Fibroblast of lung (primary cell): Measurements from ENCODE around the gene FGFR3. TPM values are rescaled to one million over a fixed set of nuclear protein-coding genes. Genes with fewer than 3 reads are reported as not detected.

Experiments
- DNase-seq, 2 donors: peaks; one replicate each; pipeline versions ENCODE4 v3.0.0 to v3.0.0-alpha.2; 2010; ENCODE audit warnings: low read depth in 2 of 2
- H2AFZ ChIP-seq: 2 replicates; pipeline ENCODE4 v1.5.1; 2012; ENCODE audit warnings: low read length, control low read depth, inconsistent platforms
- H3K27ac ChIP-seq: 2 replicates; pipeline ENCODE4 v1.5.1; 2011; ENCODE audit warnings: low read length, control low read depth; ENCODE audit not compliant: insufficient read depth
- H3K27me3 ChIP-seq: 2 replicates; pipeline ENCODE4 v1.5.1; 2011; ENCODE audit warnings: mild to moderate bottlenecking, low read length; ENCODE audit not compliant: control insufficient read depth, insufficient read depth
- H3K36me3 ChIP-seq: 2 replicates; pipeline ENCODE4 v1.5.1; 2011; ENCODE audit warnings: low read length; ENCODE audit not compliant: control insufficient read depth, insufficient read depth
- H3K4me1 ChIP-seq: 2 replicates; pipeline ENCODE4 v1.5.1; 2011; ENCODE audit warnings: low read length; ENCODE audit not compliant: control insufficient read depth, insufficient read depth; ENCODE audit errors: extremely low read depth
- H3K4me2 ChIP-seq: 2 replicates; pipeline ENCODE4 v1.5.1; 2011; ENCODE audit warnings: low read length, control low read depth; ENCODE audit not compliant: insufficient read depth; ENCODE audit errors: extremely low read depth
- H3K4me3 ChIP-seq, 4 experiments: fragments of 200-600 bp in 1 of 4; sonication (generic) in 1 of 4; replicated peaks in 1 of 4; 2 replicates each; pipeline ENCODE4 v1.5.1; 2011 to 2016; ENCODE audit warnings: low read length in 4 of 4, low read depth in 3 of 4, mild to moderate bottlenecking in 3 of 4, control low read depth in 2 of 4, inconsistent platforms in 1 of 4, mixed read lengths in 1 of 4; ENCODE audit not compliant: insufficient read depth in 1 of 4; ENCODE audit errors: control extremely low read depth in 1 of 4
- H3K79me2 ChIP-seq: 2 replicates; pipeline ENCODE4 v1.5.1; 2012; ENCODE audit warnings: mild to moderate bottlenecking, low read length, inconsistent platforms; ENCODE audit not compliant: control insufficient read depth, insufficient read depth
- H3K9ac ChIP-seq: 2 replicates; pipeline ENCODE4 v1.5.1; 2011; ENCODE audit warnings: mild to moderate bottlenecking, low read length, control low read depth; ENCODE audit not compliant: insufficient read depth
- H3K9me3 ChIP-seq: 2 replicates; pipeline ENCODE4 v1.5.1; 2012; ENCODE audit warnings: low read depth, low read length; ENCODE audit not compliant: control insufficient read depth, insufficient read depth
- H4K20me1 ChIP-seq: 2 replicates; pipeline ENCODE4 v1.5.1; 2011; ENCODE audit warnings: low read length; ENCODE audit not compliant: control insufficient read depth, insufficient read depth; ENCODE audit errors: extremely low read depth
- CTCF ChIP-seq, 2 donors: IDR thresholded peaks in 1 of 2; conservative IDR thresholded peaks in 1 of 2; 1 replicate in 1 of 2; 2 replicates in 1 of 2; pipeline ENCODE4 v1.5.1; 2011 to 2012; ENCODE audit warnings: low read length in 2 of 2, control low read depth in 1 of 2, inconsistent platforms in 1 of 2, low read depth in 1 of 2, mild to moderate bottlenecking in 1 of 2
- EZH2 ChIP-seq: IDR thresholded peaks from 2 replicates; pipeline ENCODE4 v1.5.1; 2012; ENCODE audit warnings: low read length, control low read depth, mild to moderate bottlenecking; ENCODE audit errors: missing control alignments
- polyA plus RNA-seq, 2 donors: library from polyadenylated mRNA; depleted of rRNA in 1 of 2; stranded (reverse) in 1 of 2; unstranded in 1 of 2; fragments of >200 nt; gene quantifications; 2 replicates each; pipeline ENCODE4 v1.2.1, GENCODE V29; 2011 to 2012; ENCODE audit warnings: missing spikeins in 1 of 2
- total RNA-seq: library from RNA; depleted of rRNA; stranded (reverse); fragments of >200 nt; gene quantifications from 2 replicates; pipeline ENCODE4 v1.2.1, GENCODE V29; 2014

FGFR3 gene
- total and polyA plus RNA-seq, 2 donors (not counting 1 experiment from before 2014, with no cell fraction given) = 0.11 to 0.33 TPM

GRCh38 chr4:1808851-1809753 is 16.0 kb downstream of the FGFR3 start:
- TF ChIP-seq EZH2 (no peak), CTCF (conservative IDR thresholded peaks at IDR 0.05 in 1 of 2, IDR thresholded peaks at IDR 0.05 in 1 of 2; ENCODE audit: low read depth in 1 of 2, low read length in 2 of 2) (no peak)
- H2AFZ ChIP-seq = no peak overlapping the region
- H3K79me2 ChIP-seq = no peaks in the 10 kb centered on the region
- H3K9ac ChIP-seq = no peak overlapping the region
- H4K20me1 ChIP-seq = no peaks in the 10 kb centered on the region
- DNase-seq = no peak
- H3K9me3 ChIP-seq = no peaks in the 10 kb centered on the region
- H3K4me3 ChIP-seq = no peak overlapping the region
- H3K27me3 ChIP-seq = no peaks in the 10 kb centered on the region
- H3K27ac ChIP-seq = no peak overlapping the region
- no peak overlapping the region for H3K4me2 ChIP-seq
- no peaks in the 10 kb centered on the region for H3K4me1 ChIP-seq
- peaks cover 2% of the 10 kb centered on the region for H3K36me3 ChIP-seq

GRCh38 chr4:1809754-1810502 is 16.8 kb downstream of the FGFR3 start:
- Histone ChIP-seq H3K9ac (no peak overlapping the region), H3K27ac (no peak overlapping the region), H3K4me2 (no peak overlapping the region), H3K27me3 (no peaks in the 10 kb centered on the region), H3K9me3 (no peaks in the 10 kb centered on the region), H4K20me1 (no peaks in the 10 kb centered on the region), H3K4me3 (no peak overlapping the region), H2AFZ (no peak overlapping the region), H3K36me3 (peaks cover 8% of the 10 kb centered on the region), H3K79me2 (no peaks in the 10 kb centered on the region), H3K4me1 (no peaks in the 10 kb centered on the region)
- DNase-seq = peak; percentile 27 to 57
- no peak for TF ChIP-seq EZH2
- peak; percentile 64 to 83 for TF ChIP-seq CTCF (conservative IDR thresholded peaks at IDR 0.05 in 1 of 2, IDR thresholded peaks at IDR 0.05 in 1 of 2; ENCODE audit: low read depth in 1 of 2, low read length in 2 of 2)

GRCh38 chr4:1810765-1811164 is 17.7 kb downstream of the FGFR3 start:
- Histone ChIP-seq H3K27me3 (no peaks in the 10 kb centered on the region), H3K4me1 (no peaks in the 10 kb centered on the region), H3K79me2 (no peaks in the 10 kb centered on the region), H3K9ac (no peak overlapping the region), H3K9me3 (no peaks in the 10 kb centered on the region), H3K4me2 (no peak overlapping the region), H3K27ac (no peak overlapping the region), H4K20me1 (no peaks in the 10 kb centered on the region), H3K4me3 (no peak overlapping the region), H3K36me3 (peaks cover 15% of the 10 kb centered on the region), H2AFZ (no peak overlapping the region)
- no peak for DNase-seq
- TF ChIP-seq CTCF (conservative IDR thresholded peaks at IDR 0.05 in 1 of 2, IDR thresholded peaks at IDR 0.05 in 1 of 2; ENCODE audit: low read depth in 1 of 2, low read length in 2 of 2) (no peak), EZH2 (no peak)
